ENCODE data around the gene TLN1.

Gene TLN1, protein sequence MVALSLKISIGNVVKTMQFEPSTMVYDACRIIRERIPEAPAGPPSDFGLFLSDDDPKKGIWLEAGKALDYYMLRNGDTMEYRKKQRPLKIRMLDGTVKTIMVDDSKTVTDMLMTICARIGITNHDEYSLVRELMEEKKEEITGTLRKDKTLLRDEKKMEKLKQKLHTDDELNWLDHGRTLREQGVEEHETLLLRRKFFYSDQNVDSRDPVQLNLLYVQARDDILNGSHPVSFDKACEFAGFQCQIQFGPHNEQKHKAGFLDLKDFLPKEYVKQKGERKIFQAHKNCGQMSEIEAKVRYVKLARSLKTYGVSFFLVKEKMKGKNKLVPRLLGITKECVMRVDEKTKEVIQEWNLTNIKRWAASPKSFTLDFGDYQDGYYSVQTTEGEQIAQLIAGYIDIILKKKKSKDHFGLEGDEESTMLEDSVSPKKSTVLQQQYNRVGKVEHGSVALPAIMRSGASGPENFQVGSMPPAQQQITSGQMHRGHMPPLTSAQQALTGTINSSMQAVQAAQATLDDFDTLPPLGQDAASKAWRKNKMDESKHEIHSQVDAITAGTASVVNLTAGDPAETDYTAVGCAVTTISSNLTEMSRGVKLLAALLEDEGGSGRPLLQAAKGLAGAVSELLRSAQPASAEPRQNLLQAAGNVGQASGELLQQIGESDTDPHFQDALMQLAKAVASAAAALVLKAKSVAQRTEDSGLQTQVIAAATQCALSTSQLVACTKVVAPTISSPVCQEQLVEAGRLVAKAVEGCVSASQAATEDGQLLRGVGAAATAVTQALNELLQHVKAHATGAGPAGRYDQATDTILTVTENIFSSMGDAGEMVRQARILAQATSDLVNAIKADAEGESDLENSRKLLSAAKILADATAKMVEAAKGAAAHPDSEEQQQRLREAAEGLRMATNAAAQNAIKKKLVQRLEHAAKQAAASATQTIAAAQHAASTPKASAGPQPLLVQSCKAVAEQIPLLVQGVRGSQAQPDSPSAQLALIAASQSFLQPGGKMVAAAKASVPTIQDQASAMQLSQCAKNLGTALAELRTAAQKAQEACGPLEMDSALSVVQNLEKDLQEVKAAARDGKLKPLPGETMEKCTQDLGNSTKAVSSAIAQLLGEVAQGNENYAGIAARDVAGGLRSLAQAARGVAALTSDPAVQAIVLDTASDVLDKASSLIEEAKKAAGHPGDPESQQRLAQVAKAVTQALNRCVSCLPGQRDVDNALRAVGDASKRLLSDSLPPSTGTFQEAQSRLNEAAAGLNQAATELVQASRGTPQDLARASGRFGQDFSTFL (N-terminal part only)

DNA sequence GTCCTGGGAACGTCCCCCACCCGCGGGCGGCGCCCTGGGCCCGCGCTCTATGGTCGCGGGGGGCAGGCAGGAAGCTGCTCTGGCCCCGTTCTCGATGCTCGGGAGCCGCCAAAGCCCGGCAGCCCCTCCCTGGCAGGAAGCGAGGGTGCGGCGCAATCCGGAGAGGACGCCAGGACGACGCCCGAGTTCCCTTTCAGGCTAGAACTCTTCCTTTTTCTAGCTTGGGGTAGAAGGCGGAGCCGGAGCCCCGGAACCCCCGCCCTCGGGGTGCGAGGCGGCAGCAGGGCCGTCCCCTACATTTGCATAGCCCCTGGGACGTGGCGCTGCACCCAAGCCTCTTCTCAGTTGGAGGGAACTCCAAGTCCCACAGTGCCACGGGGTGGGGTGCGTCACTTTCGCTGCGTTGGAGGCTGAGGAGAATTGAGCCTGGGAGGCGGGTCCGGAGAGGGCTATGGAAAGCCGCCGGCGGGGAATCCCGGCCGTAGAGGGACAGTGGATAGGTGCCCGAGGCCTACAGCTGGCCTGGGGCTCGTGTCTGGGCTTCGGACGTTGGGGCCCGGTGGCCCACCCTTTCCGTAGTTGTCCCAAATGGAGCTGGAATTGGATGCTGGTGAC lies at the start of gene TLN1, which contains the start of gene CREB3:
TLN1 (minus strand) TSS at position 11 of the 615 bp plus-strand sequence. CDS start 6,501 bp downstream, outside the sequence.
CREB3 (plus strand) TSS at position 482 of the 615 bp plus-strand sequence; CDS start at position 589, 107 bp downstream.
- peak; percentile 96 for DNase-seq

DNA sequence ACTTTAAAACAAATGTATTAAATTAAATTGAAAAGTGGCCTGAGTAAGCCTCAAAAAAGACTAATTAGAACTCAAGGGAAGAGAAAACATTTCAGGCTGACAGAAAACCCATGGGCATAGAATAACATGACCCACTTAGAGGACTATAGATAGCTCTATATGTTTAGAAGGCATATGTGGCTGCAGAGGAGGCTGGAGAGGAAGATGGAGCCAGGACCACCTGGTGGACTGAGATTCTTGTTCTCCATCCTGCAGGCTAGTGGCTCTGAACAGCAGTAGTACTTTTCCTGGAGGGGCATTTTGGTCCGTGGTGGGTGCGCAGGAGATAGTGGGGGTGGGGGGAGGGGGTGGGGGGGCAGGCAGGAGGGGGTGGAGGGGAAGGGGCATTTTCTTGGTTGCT lies 49.1 kb upstream of the TLN1 start:
- DNase-seq, result no peak

DNA sequence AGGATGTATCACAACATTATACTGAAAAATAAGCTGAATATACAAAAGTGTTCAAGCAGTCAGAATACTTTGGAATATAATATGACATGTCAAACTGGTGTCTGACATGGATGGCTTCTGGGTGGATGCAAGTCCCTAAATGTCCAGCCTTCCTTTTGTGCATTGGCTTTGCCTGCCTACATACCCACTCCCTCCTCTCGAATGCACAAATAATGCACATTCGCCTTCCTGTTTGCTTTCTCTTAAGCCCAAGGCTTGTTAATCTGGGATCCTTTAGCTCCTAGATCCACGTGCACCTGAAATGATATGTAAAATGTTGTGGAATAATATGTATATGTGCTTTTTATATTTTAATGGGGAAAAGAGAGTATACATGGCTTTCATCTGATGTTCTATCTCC lies 46.5 kb upstream of the TLN1 start:
- DNase-seq, result no peak

DNA sequence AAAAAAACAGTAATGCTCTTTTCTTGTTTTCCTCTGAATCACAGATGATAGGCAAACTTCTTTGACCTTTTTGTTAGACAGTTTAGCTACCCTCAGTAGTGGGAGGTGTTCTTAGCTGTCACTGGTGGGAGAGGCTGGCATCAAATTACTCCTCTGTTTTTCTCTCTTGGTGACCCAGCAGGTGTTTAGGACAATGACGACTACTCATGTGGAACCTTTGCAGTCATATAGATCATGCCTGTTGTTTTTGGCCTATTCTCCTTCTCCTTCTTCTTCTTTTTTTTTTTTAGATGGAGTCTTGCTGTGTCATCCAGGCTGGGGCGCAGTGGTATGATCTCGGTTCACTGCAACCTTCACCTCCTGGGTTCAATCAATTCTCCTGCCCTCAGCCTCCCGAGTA lies 44.0 kb upstream of the TLN1 start:
- DNase-seq, result no peak

DNA sequence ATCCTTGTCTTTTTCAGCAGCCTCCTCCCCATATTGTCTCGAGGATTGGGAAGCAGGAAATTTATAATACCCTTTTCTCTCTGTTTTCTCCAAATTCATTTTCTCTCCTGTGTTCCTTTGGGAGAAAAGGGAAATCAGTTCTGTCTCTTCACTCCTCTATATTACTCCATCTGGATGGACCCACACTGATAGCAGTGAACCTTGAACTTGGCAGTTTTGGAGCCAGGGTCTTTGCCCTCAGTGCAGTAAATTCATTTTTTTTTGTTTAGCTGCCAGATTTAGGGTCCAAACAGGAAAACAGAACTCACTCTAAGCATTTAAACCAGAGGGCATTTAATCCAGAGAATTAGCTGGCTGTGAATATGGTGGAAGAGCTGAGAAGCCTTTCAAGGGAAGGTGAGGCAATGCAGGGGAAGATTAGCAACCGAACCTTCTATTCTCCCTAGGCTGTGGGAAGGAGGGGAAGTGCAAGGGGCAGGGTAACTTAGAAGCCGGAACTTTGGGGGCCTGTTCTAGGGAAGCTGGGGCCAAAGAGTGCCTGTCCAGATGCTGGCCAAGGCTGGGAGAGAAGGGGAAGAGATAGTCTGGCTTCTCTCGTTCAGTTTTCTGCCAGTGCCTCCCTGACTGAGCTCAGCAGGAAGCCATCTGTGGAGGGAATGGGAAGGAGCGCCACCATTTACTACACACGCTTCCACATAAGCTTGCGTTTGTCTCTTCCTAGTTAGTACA lies 43.1 kb upstream of the TLN1 start:
- no peak for DNase-seq

DNA sequence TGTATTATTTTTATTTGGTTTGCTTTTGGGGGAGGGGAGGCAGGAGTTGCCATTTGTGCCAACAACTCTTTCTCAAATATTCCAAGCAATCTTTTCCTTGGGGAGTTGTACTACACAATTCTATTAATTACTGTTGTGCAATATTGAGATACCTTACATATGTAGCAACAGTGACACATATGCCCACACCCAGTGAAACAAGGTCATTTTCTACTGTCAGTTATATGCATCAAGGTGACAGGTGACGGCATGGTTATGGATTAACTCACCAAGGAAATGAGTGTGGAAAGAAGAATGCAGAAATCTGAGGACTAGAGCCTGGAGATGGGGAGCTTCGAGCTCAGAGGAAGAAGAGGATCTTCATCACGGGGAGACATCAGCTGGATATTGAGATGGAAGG lies 39.9 kb upstream of the TLN1 start:
- DNase-seq, result no peak

DNA sequence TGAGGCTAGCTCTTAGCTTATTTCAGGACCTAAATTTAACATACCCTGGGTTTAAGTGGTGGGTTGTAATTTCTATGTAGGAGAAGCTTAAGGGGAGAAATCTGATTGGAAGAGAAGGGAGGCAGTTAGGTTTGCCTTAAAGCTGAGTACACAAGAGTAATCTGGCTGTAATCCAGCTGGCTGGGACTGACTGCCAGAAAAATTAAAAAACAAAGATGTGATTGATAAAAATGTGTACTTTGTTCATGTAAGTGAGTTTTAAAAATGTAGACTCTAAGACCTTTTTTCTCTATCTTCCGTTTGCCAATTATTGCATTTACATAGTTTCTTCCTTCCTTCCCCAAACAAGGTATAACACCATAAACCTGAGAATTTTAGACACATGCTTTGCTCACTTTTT lies 39.5 kb upstream of the TLN1 start:
- DNase-seq, result no peak

DNA sequence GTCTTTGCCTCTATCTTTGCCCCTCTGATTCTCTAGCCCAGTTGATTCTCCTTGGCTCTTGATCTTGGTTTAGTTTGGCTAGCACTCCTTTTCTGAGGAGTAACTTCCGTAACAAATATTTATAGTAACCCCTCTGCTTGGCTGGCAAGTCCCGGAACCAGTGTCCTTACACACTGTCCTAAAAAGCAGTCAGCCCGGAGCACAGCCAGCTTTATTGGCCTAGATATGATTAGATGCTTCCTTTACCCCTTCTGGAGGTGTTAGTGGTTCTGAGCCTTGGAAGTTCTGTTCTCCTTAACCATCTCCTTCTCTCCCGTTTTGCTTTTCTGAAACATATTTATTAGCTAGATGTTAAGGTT lies 39.1 kb upstream of the TLN1 start:
- DNase-seq, result no peak

DNA sequence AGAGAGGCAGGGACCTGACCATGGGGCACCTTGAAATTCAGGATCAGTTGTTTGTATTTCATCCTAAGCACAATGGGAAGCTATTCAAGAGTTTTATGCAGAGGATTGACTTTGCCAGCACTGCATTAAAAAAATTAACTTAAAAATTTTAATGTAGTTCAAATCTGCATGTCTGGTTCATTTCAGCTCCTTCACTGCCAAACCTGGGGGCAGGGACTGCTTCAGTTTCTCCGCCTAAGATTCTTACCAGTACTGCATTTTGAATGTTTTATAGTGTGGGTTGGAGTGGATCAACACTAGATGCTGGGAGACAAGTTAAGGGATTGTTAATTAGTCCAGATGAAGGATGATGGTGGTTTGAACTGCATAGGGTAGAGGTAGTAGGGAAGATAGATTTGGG lies 37.8 kb upstream of the TLN1 start:
- DNase-seq, result no peak

DNA sequence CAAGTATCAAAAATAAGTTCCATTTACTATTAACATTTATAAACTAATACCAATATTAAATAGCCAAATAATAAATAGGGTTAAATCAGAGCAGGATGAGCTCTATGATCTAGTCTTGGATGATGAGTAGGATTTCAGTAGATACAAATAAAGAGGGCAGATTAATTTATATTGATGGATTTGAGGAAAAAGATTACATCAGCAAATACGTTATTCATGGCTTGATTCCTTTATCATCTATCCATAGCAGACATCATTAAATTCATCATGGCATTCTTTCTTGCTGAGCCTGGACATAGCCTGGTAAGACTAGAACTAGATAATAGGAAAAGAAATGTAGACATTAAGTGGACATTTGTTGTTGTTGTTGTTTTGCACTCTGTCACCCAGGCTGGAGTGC lies 35.5 kb upstream of the TLN1 start:
- no peak for DNase-seq

DNA sequence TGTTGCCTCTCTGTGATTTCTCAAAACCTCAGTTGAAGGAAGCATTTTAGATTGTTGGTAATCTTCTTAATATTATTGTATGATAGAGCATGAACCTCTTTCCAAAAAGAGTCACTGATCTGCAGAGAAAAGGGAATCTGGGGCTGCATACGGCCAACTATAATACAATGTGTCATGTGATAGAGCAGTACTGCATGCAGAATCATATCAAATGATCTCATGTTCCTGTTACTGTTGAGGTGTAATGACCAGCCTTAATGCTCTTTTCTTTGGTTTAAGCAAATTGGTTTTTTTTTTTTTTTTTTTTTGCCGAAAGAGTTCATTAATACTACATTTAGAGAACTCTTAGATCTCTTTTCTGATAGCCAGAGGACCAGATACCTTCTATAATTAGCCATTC lies 35.0 kb upstream of the TLN1 start:
- DNase-seq, result no peak

DNA sequence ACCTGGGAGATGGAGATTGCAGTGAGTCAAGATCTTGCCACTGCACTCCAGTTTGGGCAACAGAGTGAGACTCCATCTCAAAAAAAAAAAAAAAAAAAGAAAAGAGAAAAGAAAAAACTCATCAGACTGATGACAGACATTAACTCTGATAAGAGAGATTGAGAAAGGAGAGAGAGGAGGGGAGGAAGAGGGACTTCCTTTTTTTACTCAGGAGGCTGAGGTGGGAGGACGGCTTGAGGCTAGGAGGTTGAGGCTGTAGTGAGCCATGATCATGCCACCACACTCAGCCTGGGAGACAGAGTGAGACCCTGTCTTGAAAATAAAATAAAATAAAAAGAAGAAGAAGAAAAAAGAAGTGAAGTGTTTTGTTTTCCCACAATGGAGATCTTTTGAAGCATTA lies 31.8 kb upstream of the TLN1 start:
- DNase-seq, result no peak

DNA sequence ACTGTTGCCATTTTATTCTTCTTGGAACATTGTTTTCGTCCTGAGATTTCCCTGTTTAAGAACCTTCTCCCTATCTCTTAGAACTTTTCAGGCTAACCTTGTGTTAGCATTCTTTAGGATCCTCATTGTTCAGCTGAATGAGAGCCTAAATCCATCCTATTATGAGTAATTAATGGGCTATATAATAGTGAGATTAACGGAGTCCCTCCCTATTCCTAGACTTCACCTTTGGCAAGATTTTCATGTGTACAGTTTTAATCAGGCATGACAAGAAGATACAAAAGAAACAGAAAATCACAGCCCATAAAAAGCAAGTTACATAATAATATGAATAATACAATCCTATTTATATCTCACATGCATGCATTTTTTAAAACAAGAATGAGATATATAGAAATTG lies 31.2 kb upstream of the TLN1 start:
- DNase-seq, result no peak

DNA sequence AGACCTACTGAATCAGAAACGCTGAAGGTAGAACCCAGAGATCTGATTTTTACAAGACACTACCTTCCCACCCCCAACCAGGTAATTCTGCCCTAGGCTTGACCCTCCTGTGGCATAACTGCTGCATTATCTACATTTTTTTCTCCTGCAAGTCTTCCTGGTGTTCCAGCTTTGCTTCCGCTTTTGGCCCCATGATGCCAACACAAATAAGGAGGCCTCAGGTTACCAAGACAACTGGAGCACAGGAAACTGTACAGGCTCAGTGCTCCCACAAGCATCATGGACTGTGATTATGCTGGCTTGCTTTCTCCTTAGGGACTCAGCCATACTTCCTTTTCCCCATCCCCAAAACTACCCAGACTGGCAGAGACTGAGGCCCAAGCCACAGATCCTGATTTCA lies 28.7 kb upstream of the TLN1 start:
- DNase-seq, result no peak

DNA sequence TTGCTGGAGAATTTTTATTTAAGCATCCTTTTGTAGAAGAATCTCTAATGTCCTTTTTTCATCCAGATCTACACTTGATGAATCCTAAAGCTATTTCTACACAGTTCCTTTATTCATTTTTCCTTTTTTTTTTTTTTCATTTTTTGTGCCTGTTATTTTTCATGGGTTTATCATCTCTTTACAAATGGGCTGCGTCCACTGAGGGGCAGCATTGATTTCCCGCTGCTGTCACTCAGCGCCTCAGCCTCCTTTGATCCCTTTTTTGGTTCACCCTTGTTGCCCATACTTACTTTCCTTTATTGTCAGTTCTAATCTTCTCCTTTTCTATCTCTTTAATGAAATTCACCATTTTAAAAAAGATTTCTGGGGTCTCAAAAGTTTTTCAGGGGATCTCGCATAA lies 27.8 kb upstream of the TLN1 start:
- DNase-seq, result no peak

DNA sequence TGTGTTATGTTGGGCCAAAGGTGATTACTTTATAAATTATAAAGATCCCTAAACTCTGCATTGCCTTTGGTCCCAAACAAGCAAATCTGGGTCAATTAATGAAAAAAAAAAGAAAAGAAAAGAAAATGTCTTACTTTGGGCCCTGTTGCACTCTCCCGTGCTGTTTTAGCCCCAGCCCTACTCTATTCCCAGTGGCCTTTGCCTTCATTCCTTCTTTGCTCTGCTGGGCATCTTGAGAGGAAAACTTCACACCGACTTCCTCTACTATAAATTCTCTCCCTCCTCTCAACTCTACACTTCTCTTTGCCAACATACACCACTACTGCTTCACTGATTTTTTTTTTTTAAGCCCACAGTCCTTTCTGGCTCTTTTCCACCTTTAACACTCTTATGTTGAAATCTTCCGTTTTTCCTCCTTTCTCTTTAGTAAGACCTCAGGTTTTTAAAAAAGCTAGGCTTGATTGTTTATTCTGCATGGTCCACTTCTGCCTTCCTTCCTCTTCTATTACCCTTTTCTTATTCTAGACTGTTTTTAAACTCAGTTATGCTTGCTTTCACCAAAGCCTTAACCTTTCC lies 26.6 kb upstream of the TLN1 start:
- DNase-seq, result no peak

DNA sequence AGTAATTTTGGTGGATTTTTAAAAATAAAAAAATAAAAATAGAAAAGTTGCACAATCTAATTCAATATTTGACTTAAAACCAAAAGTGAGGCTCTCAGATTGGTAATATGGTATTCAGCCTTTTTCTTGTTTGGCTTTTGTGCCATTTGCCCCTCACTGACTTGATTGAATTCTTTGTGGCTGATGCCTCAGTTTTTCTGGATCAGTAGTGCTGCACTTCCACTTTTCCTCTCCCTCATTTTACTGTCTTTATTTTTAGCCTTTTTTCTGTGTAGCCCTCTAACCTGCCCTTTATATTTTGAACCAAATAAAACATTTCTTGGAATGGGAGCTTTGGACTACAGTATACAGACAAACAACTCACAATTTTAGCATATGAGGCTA lies 25.9 kb upstream of the TLN1 start:
- DNase-seq, result no peak

DNA sequence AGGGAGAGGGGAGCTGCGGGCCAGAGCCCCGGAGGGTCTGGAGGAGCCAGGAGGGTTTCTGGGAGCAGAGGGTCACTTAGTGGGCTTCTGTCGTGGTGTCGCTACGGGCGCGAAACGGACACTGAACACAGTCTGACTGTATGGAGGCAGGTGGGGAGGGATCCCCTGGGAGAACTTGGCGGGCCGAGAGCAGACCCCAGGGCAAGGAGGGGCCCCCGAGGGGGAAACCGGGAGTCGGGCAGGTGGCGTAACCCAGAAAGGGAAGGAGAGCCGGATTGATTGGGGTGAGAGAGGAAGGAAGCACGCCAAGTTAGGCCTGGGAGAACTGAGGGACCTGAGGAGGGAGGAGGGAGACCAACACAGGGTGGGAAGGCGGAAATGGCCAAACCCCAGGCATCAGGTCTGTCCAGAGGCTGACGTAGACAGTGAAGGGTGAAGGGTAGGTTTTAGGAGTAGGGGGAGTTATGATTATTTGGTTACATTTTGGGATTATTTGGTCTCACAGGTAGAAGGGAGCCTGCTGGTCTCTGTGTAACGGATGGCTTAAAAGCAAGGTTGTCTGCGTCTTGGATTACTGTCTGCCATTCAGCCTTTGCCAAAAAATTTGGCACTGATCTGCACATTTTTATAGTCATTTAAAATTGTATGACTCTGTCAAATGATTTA lies 25.4 kb upstream of the TLN1 start:
- no peak for DNase-seq

DNA sequence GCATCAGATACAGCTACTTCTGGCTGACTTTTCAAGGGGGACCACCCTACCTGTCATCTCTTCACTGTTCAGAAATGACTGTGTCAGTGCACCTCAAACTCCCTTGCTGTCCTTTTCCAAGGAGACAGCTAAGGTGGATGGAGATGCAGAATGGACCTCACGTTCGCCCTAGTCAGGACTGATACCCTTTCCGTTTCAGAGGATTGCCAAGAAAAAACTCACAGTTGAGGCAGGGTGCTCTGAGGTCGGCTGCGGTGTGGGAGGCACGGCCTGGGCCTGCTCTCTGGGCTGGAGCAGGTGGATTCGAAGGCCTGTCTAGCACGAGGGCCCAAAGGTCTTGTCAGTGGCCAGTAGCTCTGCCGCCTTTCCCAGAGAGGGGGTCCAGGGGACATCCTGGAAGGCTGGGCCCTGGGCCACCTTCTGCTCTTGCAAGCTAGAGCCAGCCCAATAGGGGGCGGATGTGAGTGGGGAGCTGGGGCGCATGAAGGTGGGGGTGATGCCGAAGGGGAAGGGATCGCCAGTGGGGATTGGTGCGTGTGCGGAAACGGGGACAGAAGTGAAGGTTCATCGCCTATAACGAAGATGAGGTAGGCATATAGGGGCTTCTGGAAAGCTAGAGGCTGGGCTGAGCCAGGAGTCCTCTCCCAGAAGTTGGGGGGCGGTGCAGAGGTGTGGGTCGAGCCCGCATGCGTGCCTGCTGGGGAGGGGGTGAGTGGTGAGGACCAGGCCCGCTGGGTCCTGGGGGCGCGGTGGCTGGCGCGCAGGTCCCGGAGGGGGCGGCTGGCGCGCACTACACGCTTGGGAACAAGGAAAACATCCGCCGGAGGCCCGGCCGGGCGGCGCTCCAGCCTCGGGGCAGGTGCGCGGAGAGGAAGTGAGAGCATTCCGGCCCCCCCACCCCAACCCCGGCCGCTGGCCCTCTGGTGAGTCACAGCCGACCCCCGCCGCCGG lies 24.6 kb upstream of the TLN1 start:
- no peak for DNase-seq

DNA sequence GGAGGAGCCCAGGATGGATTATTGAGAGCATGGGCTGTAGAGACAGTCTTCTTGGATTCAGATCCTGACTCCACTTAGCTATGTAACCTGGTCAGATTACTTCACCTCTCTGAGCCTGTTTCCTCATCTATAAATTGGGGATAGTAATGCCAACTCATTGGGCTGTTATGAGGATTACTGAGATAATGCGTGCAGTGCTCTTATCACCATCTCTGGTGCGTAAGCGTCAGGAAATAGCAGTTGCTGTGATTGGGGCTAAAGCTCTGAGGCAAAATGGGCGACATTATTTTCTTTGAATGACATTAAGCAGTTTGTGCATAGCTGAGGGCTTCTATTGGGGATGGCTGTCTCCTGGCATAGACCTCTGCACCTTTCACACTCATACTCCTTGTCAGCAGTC lies 23.1 kb upstream of the TLN1 start:
- DNase-seq, result no peak
